GM12878 (cell line): ENCODE results near the gene SRBD1. TPM values are rescaled to one million over a fixed set of nuclear protein-coding genes. Genes with fewer than 3 reads are reported as not detected.
"Not testable (repeated sequence)": the region's sequence is repeated elsewhere in the genome, so short reads cannot be mapped to it uniquely, and the experiment has no call there.

Source experiments
- ATAC-seq: fragments of 200-7000 bp; cut with Tn5 transposase; 3 replicates; pipeline ENCODE4 v1.9.1; 2020; ENCODE audit warnings: mild to moderate bottlenecking, moderate library complexity
- BruUV-seq: library from RNA; stranded (reverse); fragments of 400-500 nt; replicated peaks from 2 replicates; lab custom pipeline; 2021; lab: Mats Ljungman, UMichigan
- CTCF ChIA-PET: fragments of 300-600 bp; sonication (Branson Sonifier 250); formaldehyde crosslinking; extraction: SDS; loops from one replicate; lab custom pipeline; 2021; ENCODE audit warnings: inconsistent platforms; lab: Yijun Ruan, JAX
- POLR2A ChIA-PET: fragments of 350-600 bp; formaldehyde crosslinking; extraction: SDS; loops from one replicate; lab custom pipeline; 2021; ENCODE audit warnings: inconsistent platforms; lab: Charles Lee
- RAD21 ChIA-PET: fragments of 300-600 bp; sonication (Branson Sonifier 250); formaldehyde crosslinking; loops from one replicate; lab custom pipeline; 2023; ENCODE audit warnings: antibody characterized with exemption; ENCODE audit not compliant: unreplicated experiment; lab: Charles Lee
- SMC1A ChIA-PET: fragments of 300-600 bp; sonication (Branson Sonifier 250); formaldehyde crosslinking; loops from one replicate; lab custom pipeline; 2023; ENCODE audit not compliant: unreplicated experiment, uncharacterized antibody; lab: Charles Lee
- DNase-seq: peaks from one replicate; pipeline ENCODE4 v3.0.0-alpha.2; 2011; ENCODE audit warnings: low read depth, low spot score
- FAIRE-seq: peaks from 3 replicates; lab custom pipeline; 2011; peaks lifted over from hg19 to GRCh38; lab: Jason Lieb, UNC
- H2AFZ ChIP-seq: 2 replicates; pipeline ENCODE4 v1.6.0; 2011; ENCODE audit warnings: low read depth, low read length, control low read depth; ENCODE audit not compliant: control insufficient read depth
- H3K27ac ChIP-seq: 2 replicates; pipeline ENCODE4 v1.5.1; 2011; ENCODE audit warnings: control low read depth; ENCODE audit not compliant: control insufficient read depth, insufficient read depth
- H3K27me3 ChIP-seq, 2 experiments: replicated peaks in 1 of 2; 2 replicates each; pipeline versions ENCODE4 v1.6.0 to v1.6.1; 2011; ENCODE audit warnings: low read length in 1 of 2; ENCODE audit not compliant: control insufficient read depth in 2 of 2, insufficient read depth in 2 of 2
- H3K36me3 ChIP-seq, 2 experiments: 2 replicates each; pipeline ENCODE4 v1.5.1; 2011; ENCODE audit warnings: low read length in 1 of 2; ENCODE audit not compliant: control insufficient read depth in 2 of 2, insufficient read depth in 2 of 2
- H3K4me1 ChIP-seq: 2 replicates; pipeline ENCODE4 v1.6.1; 2011; ENCODE audit warnings: mild to moderate bottlenecking, low read length, moderate library complexity, mixed read lengths; ENCODE audit not compliant: control insufficient read depth, insufficient read depth
- H3K4me2 ChIP-seq: 2 replicates; pipeline ENCODE4 v1.6.0; 2011; ENCODE audit warnings: control low read depth; ENCODE audit not compliant: control insufficient read depth, insufficient read depth
- H3K4me3 ChIP-seq: fragments of 200-600 bp; sonication (generic); 2 replicates; pipeline ENCODE4 v1.5.1; 2016
- H3K79me2 ChIP-seq: 2 replicates; pipeline ENCODE4 v1.6.0; 2011; ENCODE audit warnings: low read length; ENCODE audit not compliant: control insufficient read depth, insufficient read depth
- H3K9ac ChIP-seq: 2 replicates; pipeline ENCODE4 v1.8.0; 2011; ENCODE audit warnings: low read length, control low read depth, mixed read lengths; ENCODE audit not compliant: control insufficient read depth, insufficient read depth
- H3K9me3 ChIP-seq: replicated peaks from 3 replicates; pipeline ENCODE4 v1.5.1; 2011; ENCODE audit warnings: mild to moderate bottlenecking, low read length; ENCODE audit not compliant: control insufficient read depth, insufficient read depth
- H4K20me1 ChIP-seq: 2 replicates; pipeline ENCODE4 v1.6.0; 2011; ENCODE audit not compliant: control insufficient read depth, insufficient read depth
- MTA2 ChIP-seq: fragments of 450-650 bp; IDR thresholded peaks from 2 replicates; pipeline ENCODE4 v1.6.1; 2016; ENCODE audit warnings: low read depth, mild to moderate bottlenecking, moderate library complexity
- NFYB ChIP-seq: IDR thresholded peaks from 2 replicates; pipeline ENCODE4 v1.6.1; 2011; ENCODE audit warnings: low read depth, mild to moderate bottlenecking, low read length, improper control_type of control experiment, moderate library complexity; ENCODE audit not compliant: insufficient read depth
- RFX5 ChIP-seq: IDR thresholded peaks from 2 replicates; pipeline ENCODE4 v1.6.1; 2011; ENCODE audit warnings: low read depth, low read length, improper control_type of control experiment
- SREBF2 ChIP-seq: IDR thresholded peaks from 2 replicates; pipeline ENCODE4 v1.6.1; 2012; ENCODE audit warnings: mild to moderate bottlenecking, low read length
- WGBS: methylation state at CpG from one replicate; pipeline ENCODE4 v1.1.6; 2016; ENCODE audit warnings: low lambda C conversion rate; ENCODE audit not compliant: insufficient replicate concordance, insufficient coverage; ENCODE audit errors: missing lambda C conversion rate; 5-methylcytosine and 5-hydroxymethylcytosine counted together
- in situ Hi-C: fragments of 300-500 bp; cut with MboI; formaldehyde crosslinking; loops from 9 replicates; pipeline ENCODE4 v1.14.3; 2018; ENCODE audit warnings: mixed read lengths
- intact Hi-C: fragments of 100-400 bp; cut with micrococcal nuclease; formaldehyde crosslinking; loops from one replicate; pipeline ENCODE4 v1.14.2; 2022; ENCODE audit not compliant: unreplicated experiment
- polyA plus RNA-seq, 11 experiments: library from polyadenylated mRNA; depleted of rRNA in 4 of 11; unstranded in 6 of 11; stranded (reverse) in 5 of 11; fragments of >200 nt; fragmentation: Nextera tagmentation in 4 of 11; fragmentation: Illumina TruSeq in 1 of 11; extraction: Ambion mirVana in 4 of 11; extraction: Trizol in 1 of 11; gene quantifications; 1 replicate in 1 of 11; 2 replicates in 10 of 11; pipeline versions ENCODE4 v1.2.1 to v1.2.3, GENCODE V29; 2011 to 2016; ENCODE audit warnings: inconsistent platforms in 2 of 11, missing spikeins in 2 of 11, low read depth in 1 of 11
- total RNA-seq, 4 experiments: library from RNA; depleted of rRNA in 3 of 4; stranded (reverse); fragments of >200 nt in 3 of 4; fragmentation: Illumina TruSeq in 1 of 4; extraction: Trizol in 1 of 4; gene quantifications; 2 replicates each; pipeline versions ENCODE4 v1.2.1 to v1.2.3, GENCODE V29; 2013 to 2021
- TF ChIP-seq, protein P1 (sequence below), 3 experiments: IDR thresholded peaks in 2 of 3; conservative IDR thresholded peaks in 1 of 3; 2 replicates each; pipeline ENCODE4 v1.5.1; 2011; ENCODE audit warnings: low read depth in 3 of 3, low read length in 3 of 3, mild to moderate bottlenecking in 3 of 3, control low read depth in 2 of 3, moderate library complexity in 2 of 3, inconsistent platforms in 1 of 3, mixed read lengths in 1 of 3; ENCODE audit not compliant: control insufficient read depth in 2 of 3, insufficient read depth in 1 of 3; ENCODE audit errors: extremely low read depth in 1 of 3

SRBD1 gene
- total and polyA plus RNA-seq, 10 of the 15 experiments (the other 5 are each of a cell fraction or from before 2014, with no cell fraction given): 9.7 to 33.1 (median 20.1) TPM

- TF ChIP-seq, protein P1, sequence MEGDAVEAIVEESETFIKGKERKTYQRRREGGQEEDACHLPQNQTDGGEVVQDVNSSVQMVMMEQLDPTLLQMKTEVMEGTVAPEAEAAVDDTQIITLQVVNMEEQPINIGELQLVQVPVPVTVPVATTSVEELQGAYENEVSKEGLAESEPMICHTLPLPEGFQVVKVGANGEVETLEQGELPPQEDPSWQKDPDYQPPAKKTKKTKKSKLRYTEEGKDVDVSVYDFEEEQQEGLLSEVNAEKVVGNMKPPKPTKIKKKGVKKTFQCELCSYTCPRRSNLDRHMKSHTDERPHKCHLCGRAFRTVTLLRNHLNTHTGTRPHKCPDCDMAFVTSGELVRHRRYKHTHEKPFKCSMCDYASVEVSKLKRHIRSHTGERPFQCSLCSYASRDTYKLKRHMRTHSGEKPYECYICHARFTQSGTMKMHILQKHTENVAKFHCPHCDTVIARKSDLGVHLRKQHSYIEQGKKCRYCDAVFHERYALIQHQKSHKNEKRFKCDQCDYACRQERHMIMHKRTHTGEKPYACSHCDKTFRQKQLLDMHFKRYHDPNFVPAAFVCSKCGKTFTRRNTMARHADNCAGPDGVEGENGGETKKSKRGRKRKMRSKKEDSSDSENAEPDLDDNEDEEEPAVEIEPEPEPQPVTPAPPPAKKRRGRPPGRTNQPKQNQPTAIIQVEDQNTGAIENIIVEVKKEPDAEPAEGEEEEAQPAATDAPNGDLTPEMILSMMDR (IDR thresholded peaks at IDR 0.05 in 2 of 3, conservative IDR thresholded peaks at IDR 0.05 in 1 of 3; ENCODE audit: control insufficient read depth in 2 of 3, extremely low read depth in 1 of 3, insufficient read depth in 1 of 3, low read depth in 3 of 3, low read length in 3 of 3): no peak
- TF ChIP-seq MTA2: no peak
- no peak for TF ChIP-seq SREBF2
- TF ChIP-seq NFYB: no peak
- no peak for TF ChIP-seq RFX5
Observed at GRCh38 chr2:45432406-45432805, 178.7 kb downstream of the SRBD1 start (continued).

DNA sequence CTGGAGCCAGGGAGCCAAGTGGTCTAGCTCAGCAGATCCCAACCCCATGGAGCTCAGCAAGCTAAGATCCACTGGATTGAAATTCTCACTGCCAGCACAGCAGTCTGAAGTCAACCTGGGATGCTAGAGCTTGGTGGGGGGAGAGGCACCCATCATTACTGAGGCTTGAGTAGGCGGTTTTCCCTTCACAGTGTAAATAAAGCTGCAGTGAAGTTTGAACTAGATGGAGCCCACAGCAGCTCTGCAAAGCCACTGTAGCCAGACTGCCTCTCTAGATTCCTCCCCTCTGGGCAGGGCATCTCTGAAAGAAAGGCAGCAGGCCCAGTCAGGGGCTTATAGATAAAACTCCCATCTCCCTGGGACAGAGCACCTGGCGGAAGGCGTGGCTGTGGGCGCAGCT, 185.0 kb downstream of the SRBD1 start:
- H4K20me1 ChIP-seq, FAIRE-seq, H3K79me2 ChIP-seq, H3K4me1 ChIP-seq, H3K27me3 ChIP-seq, H3K27ac ChIP-seq, intact Hi-C loops, BruUV-seq, RAD21 ChIA-PET, POLR2A ChIA-PET, H3K9ac ChIP-seq, H2AFZ ChIP-seq, DNase-seq, H3K36me3 ChIP-seq, in situ Hi-C loops, H3K9me3 ChIP-seq, ATAC-seq, H3K4me2 ChIP-seq, H3K4me3 ChIP-seq: not testable (repeated sequence)
- SMC1A ChIA-PET: interaction anchor here (1.3 kb wide), 1 partner anchor 31 kb away, joined by 3 read pairs; no protein-coding TSS in a partner anchor
- CTCF ChIA-PET: interaction anchor here (0.6 to 1.5 kb wide), 3 partner anchors 13 to 192 kb away, joined by 3 read pairs; no protein-coding TSS in a partner anchor
- 100% methylated on average over 4 of the region's 4 CpGs for WGBS
